ENCODE results near the gene DNAJB6.
A peak's percentile ranks its signal among the peaks of the same experiment; 100 is the strongest.

The DNAJB6 gene

DNA sequence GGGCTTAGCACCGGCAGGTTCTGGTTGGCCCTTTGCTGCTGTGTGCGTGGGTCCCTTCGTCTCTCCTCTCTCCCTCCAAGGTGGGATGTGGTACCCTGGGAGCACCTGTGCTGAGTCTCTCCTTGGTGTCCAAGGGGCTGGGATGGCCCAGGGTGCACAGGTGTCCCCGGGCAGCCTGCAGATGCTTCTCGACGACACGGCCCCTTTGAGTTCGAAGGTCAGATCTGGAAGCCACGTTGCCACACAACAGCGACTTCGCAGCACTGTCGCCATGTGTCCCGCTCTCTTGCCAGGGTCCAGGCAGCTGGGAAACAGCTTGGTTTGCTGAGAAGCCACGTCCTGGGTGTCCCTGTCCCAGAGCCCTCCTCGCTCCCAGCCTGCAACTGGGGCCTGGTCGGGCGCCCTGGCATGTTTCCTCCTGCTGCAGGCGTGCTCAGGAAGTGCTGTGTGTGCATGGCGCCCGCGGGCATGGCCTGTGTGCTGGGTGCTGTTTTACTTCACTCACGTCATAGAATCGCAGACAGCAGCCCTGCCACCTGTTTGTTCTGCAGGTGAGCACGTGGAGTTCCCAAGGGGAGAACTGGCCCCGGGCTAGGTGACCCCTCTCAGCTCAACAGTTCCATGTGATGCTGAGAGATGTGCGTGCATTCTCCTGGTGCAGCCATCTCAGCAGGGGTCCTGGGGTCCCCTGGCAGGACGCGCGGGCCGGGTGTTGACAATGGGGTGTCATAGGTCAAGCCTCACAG, 70.9 kb downstream of the DNAJB6 start:
- DNase-seq, result no peak

- DNase-seq, result no peak
These were observed 71.7 kb downstream of the DNAJB6 start for GRCh38 chr7:157408258-157409101.

DNA sequence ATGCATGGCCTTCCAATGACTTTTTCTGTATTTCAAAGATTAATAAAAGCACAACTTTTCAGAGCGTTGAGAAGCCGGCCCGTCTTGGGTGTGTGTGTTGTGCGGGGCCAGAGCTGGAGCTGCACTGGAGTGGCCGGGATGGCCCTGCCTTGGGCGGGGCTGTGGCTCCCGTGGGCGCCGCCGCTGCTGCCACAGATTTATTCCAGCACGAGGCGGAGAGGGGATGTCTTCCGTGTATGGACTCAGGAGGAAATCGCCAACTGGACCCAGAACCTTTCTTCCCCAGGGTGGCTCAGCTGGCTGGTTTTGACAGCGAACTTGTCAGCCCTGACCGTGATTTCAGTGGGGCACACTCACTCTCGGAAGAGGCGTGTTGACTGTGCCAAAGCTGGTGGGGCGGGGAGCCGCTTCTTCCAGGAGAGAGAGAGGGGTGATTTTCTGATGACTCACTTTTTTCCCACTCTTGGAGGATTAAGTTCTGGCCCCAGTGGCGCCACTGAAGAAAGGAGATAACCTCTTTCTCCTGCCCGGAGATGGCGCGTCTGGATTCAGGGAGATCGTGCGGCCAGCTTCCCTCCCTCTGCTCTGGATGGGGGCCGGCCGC, 72.4 kb downstream of the DNAJB6 start:
- no peak for DNase-seq

GRCh38 chr7:157409753-157410727, 73.2 kb downstream of the DNAJB6 start:
- no peak for DNase-seq

DNA sequence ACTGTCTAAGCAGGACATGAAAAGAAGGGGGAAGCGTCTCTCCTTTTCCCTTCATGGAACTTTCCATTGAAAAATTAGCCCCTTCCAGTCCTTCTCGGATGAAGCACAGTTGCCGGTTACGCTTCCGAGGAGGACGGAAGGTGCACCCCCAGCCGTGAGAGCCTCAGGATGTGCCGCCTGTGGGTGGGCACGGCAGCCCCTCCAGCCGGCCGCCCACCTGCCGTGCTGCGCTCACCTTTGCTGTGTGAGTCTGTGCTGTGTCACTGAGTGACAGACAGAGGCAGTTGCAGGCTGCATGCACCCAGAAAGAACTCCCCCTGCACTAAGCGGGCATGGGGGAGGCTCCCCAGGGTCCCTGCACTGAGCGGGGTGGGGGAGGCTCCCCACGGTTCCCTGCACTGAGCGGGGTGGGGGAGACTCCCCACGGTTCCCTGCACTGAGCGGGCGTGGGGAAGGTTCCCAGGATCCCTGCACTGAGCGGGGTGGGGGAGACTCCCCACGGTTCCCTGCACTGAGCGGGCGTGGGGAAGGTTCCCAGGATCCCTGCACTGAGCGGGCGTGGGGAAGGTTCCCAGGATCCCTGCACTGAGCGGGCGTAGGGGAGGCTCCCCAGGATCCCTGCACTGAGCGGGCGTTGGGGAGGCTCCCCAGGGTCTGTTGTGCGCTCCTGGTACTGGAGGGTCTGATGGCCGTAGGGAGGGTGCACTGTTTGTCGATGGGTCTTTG, 74.2 kb downstream of the DNAJB6 start:
- DNase-seq, result no peak

DNA sequence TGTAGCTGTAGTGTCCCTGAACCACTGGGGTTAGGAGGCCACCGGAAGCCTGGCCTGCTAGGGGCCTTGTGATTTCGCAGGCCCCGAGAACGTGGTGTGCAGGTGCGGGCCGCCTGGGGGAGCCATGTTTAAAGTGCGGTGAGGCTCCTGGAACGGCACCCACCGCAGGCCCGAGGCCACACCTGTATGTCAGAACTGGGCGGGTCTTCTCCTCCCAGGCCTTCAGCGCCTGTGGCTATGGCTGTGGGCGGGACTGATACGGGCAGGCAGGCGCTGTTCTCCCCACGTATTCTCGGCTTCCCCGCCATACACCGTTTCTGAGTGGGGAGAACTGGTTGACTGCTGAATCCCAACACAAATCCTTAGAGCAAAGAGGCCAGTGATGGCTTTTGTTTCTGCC, 74.8 kb downstream of the DNAJB6 start:
- DNase-seq, result no peak

GRCh38 chr7:157412021-157412443, 75.2 kb downstream of the DNAJB6 start:
- DNase-seq, result no peak

GRCh38 chr7:157412491-157413180, 75.8 kb downstream of the DNAJB6 start:
- no peak for DNase-seq

DNA sequence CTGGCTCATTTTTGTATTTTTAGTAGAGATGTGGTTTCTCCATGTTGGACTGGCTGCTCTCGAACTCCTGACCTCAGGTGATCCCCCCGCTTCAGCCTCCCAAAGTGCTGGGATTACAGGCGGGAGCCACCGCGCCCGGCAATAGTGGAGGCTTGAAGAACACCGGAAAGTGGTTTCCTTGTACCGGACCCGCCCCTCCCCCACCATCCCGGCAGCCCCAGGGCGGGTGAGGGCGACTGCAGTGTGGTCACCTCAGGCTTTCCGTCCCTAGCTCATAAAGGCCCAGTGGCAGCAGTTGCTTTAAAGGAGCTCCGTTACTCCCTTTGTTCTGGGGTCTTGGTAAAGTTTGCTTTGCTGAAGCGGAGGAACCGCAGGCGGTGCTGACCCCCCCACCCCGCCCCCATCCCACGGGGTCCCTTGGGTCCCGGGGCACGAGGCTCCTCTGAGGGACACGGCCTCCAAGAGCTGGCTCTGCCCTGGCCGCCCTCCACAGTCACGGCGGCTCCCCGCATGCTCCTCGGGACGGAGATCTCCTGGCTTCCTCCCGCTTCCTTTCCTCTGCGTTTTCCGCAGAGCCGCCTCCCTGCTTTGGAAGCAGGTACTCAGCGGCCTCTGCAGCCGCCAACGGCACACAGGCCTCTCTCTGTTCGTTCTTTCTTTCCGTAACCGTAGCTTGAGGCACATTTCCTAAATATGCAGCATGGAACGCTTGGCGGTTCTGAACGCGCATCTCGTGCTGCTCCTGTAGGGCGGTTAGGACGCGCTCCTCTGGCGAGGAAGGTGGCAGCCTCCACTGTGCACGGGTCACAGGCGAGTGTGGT, 77.3 kb downstream of the DNAJB6 start:
- DNase-seq, result no peak

GRCh38 chr7:157414702-157415096, 77.9 kb downstream of the DNAJB6 start:
- DNase-seq, result no peak

DNA sequence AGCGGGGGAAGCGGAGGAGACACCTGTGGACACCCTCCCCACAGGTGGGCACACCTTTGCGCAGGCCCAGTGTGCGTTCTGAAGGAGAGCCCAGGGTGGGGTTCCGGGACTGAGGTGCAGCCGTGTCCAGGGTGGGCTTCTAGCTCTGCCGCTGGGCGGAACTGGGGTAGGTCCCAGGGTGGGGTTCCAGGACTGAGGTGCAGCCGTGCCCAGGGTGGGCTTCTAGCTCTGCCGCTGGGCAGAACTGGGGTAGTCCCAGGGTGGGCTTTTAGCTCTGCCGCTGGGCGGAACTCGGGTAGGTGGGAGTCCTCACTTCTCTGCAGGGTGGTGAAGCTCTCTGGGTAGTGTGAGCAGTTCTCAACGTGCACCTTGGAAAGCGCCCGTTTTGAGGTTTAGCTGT, 78.7 kb downstream of the DNAJB6 start:
- DNase-seq, result no peak

- DNase-seq, result no peak
These were observed 79.2 kb downstream of the DNAJB6 start for GRCh38 chr7:157416011-157416410.

DNA sequence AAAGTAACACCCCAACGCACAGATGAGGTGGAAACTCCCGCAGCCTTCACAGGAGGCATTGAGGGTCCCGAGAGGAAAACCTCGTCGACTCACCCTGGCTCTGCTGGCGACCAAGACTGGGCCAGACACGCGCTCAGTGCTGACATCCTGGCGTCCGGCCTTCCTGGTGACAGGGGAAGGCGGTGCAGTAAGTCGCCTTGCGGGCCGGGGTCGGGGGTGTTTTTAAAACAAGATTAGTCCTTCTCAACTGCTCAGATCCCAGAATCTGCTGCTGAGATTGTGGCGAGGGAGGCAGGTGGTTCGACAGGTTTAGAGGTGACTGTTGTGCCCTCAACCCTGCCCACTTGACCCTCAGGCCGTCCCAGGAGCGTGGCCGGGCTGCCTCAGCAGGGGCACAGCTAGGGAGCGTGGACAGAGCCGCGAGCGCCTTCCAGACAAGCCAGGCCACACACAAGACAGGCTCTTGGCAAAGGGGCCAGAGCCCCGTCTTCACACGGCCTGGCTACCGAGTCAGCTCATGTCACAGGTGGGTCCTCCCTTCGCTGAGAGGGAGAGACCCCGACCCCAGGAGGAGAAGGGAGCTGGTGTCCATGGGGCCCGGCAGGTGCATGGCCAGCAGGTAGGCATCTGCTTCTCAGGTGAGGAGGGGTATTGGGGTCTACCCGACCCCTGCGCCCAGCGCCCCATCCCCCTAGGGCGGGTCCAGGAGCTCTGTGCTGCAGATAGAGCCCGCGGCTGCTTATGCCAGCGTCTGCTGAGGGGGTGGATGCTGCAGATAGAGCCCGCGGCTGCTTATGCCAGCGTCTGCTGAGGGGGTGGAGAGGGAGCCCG, 81.6 kb downstream of the DNAJB6 start:
- DNase-seq, result peak in 4 of 58 donors; percentile 14 to 26 (median 20)

- no peak for DNase-seq
These were observed 82.2 kb downstream of the DNAJB6 start for GRCh38 chr7:157419035-157419293.

GRCh38 chr7:157422279-157422678, 85.5 kb downstream of the DNAJB6 start:
- no peak for DNase-seq

DNA sequence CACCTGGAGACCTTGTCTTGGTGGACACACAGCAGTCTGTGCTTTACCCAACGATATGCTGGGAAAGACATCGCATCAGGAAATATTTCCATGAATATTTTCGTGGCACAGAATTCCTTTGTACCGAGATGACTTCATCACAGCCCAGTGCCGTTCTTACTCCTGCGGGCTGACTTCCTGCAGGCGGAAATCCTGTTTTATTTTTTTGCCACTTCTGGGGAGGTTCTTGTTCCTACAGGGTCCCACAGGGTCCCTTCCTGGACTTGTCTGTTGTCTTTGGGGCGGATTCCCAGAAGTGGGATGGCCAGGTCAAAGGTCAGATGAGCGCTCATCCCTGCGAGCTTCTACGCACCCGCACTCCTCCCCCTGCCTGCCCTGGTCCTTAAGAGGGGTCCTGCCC, 86.5 kb downstream of the DNAJB6 start:
- DNase-seq, result no peak

DNA sequence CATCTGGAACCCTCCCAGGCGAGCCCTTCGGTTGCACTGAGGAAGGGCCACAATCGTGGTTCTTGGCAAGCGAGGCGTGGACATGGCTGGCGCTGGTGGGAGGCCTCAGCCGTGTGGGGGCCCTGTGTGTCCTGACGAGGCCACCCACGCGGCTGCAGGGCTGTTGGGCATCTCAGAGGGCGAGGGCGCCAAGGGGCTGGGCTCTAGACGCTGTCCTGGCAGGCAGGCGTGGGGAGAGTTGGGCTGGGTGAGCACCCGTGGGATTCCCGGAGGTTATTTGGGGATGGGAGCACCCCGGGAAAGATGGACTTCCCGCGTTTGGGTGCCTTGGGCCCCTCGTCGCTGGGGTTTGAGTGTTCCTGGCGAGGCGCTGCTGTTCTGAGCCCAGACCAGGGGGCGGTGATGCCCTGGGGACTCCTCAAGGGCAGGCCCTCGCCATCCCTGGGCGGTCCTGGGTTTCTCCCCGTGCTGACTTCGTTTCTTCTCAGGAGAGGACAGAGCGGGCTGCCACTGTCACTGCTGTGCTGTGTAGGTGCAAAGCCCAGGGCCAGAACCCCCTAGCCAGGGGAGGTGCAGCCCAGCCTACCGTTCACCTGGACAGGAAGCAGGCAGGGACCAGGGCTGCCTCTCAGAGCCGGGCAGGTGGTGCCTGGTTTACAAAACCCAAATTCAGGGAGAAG, 87.2 kb downstream of the DNAJB6 start:
- DNase-seq, result no peak
